TTC549 (cell line): ENCODE measurements around the gene SHISAL1.

ENCODE experiments used
- FAIRE-seq: peaks from 2 replicates; lab custom pipeline; 2012; peaks lifted over from hg19 to GRCh38; lab: Jason Lieb, UNC

SHISAL1 gene

DNA sequence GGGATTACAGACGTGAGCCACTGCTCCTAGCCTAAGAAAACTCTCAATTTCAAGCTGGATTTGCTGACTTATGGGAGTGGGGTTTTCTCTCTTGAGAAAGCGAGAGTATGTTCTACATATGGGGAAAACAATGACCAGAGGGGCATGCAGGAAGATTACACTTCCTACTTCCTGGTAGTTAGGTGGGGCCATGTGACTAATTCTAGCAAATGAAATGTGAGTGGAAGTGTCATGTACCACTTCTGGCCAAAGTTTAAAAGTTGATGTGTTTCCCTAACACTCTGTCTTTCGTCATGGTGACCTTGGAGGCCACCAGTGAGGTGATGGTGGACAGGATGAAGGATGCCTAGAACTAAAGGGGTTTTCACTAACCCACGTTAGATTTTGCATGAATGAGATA lies 81.5 kb downstream of the SHISAL1 start:
- FAIRE-seq, result no peak

DNA sequence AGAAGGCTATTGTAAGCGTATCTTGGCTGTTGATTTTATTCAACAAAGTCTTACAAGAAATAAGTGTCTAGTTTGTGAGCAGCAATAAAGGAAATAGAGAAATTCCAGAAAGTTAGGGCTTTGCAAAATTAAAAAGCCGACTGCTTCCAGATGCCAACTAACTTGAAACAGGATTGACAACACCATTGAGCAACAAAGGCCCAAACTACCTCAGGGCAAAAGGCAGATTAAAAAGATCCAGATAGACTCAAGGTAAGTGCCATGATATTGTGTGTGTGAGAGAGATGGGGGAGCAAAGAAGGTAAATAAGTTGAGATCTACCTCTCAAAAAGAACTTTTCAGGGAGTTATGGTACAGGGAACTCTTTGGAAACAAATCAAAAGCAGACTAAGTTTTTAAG lies 82.9 kb downstream of the SHISAL1 start:
- no peak for FAIRE-seq

DNA sequence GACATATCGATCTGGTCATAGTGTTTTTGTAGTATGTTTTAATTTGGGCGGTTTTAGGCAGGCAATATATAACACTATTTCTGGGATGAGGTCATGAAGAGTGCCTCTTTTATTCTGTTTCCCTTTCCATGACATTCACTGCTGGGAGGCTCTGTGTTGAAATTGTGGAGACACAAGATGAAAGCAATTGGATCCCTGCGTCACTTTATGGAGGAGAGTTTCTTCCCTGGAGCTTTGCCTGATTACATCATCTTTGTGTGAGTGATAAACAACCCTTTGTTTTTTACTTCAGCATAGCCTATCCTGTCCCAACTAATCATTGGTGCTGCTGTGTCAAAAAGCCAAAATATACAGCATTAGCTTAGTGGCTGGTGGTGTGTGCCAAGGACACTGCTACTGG lies 83.4 kb downstream of the SHISAL1 start:
- FAIRE-seq, result no peak

DNA sequence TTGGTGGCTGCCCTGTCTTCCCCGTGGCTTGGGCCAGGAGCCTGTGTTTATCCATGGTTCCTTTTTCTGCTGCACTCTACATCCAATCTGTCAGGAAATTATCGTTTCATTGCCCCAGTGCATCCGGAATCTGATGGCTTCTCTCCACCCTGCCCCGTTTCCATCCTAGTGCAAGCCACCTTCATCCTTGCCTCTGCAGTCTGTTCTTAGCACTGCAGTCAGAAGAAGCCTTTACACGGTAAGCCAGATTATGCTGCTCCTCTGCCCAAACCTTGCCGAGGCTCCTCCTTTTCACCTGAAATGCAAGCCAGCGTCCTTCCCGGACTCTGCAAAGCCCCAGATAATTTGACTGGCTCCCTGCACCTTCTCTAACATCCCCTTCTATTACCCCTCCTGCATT lies 86.9 kb downstream of the SHISAL1 start:
- no peak for FAIRE-seq

DNA sequence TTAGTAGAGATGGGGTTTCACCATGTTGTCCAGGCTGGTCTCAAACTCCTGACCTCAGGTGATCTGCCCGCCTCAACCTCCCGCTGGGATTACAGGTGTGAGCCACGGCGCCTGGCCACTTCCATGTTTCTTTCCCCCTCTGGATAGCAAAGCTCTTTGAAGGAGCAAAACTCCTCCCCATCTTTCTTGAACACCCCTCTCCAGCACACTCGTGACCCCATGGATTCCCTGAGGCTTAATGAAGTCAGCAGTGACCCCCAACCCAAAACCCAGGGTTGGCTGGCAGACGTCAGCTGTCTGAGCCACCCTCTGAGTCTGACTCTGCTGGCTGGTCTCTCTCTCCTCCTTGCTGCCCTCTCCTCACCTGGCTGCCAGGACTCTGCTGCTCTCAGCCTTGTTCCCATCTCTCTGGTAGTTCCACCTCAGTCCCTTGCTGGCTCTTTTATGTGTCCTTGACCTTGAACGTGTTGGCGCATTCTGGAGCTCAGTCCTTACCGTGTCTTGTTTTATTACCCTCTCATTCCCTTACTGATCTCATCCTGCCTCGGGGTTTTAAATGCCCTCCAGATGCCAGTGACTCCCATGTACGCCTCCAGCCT lies 87.6 kb downstream of the SHISAL1 start:
- no peak for FAIRE-seq

DNA sequence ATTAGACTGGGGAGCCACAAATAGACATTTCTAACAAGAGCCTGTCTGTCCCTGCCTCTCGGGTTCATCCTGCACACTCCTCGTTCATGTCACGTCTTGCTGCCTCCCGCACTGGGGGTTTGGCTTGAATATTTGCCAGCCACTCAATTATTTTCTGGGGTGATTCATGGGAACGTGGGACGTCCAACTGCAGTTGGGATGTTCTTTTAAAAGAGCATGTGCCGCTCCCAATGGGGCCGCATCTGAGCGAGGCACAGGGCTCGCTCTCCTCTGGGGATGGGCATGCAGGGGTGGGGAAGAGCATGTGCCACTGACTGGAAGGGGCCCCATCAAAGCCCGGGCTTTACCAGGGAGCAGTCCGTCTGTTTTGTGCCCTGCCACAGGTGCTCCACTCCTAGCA lies 88.6 kb downstream of the SHISAL1 start:
- FAIRE-seq, result no peak

DNA sequence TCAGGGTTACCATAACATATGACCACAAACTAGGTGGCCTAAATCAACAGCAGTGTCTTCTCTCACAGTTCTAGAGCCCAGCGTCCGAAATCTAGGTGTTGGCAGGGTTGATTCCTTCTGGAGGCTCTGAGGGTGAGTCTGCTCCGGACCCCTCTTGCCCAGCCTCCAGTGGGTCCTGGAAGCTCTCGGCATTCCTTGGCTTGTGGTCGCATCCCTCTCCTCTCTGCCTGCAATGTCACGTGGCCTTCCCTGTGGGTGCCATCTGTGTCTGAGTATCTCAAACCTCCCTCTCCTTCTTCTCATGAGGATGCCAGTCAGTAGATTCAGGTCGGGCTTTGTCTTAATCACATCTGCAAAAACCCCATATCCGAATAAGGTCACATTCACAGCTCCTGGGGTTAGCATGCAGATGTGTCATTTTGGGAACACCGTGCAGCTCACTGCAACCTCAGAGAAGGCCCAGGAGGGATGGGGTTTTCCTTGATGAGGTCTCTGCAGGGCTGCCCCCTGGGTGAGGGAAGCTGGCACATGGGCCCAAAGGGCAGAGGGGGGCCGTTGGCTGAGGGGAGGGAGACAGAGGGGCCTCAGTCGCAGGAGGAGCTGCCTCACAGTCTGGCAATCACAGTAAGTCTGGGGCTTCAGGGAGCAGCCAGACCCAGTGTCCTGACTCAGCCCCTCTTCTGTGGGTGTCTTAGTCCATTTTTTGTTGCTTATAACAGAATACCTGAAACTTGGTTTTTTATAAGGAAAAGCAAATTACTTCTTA lies 90.9 kb downstream of the SHISAL1 start:
- FAIRE-seq, result no peak

DNA sequence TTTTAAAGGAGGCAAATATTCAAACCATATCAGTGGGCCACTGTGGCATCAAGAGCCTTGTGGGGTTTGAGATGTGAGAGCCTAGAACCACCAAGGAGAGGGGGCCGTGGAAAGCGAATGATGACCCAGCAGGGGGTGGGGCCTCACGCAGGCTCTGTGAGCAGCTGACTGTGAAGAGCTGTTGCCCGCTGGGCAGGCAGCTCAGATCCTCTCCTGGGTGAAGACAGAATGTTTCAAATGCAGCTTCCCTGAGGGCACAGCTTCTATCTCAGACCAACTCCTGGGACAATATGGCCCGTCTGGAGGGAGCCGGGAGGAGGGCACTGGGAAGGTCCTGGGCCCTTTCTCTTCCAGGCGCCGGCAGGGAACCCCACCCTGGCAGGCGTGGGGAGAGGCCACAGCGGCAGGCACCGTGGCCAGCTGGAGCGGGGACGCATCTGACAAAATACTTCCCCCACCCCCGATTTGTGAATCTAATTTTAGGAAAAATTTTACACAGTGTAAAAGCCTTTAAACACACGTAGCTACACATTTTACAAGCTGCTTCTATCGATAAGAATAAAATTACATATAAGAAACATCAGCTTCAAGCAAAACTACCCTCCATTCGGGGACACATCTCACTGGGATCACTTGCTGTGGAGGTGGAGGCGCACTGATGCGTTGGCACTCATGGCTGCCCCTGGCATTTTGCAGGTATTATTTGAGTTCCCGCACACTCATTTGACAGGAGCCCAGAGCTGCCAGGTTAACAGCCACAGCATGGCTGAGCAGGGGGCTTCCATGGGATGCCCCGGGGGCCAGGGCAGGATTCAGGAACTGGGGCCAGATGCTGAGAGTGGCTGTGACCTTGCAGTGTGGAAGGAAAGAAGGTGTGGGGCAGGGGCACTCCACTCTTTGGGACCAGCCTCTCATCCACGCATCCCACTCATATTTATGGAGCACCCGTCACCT lies 91.7 kb downstream of the SHISAL1 start:
- FAIRE-seq, result no peak

DNA sequence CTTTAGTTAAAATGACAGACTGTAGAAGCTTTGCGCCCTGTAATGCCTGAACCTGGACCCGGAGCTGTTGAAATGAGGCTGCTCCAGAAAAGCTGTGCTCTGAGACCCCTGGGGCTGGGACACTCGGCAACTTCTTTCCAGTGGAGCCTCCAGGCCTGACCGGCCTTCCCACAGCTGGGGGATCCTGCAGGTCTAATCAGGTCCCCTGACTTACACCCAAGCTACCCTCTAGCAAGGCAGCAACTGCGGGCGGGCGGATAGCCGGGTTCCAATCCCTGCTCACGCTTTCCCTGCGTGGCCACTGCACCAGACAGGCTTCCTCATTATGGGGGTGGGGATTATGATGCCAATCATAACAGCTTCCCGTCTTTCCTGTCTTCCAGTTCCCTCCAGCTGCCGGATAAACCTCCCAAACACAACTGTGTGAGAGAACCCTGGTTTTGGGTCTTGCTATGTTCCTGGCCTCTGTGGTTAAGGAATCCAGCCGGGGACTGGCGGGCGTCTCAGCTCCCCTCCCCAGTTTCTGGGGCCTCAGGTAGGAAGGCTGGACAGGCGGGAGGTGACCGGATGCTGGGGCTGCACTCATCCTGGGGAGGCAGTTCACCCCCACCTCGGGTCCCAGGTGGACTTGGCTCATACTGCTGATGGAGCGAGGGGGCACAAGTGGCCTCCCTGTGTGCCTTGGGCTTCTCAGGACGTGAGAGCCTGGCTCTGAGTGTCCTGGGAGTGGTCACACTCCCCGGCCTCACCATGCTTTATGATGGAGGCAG lies 93.5 kb downstream of the SHISAL1 start:
- FAIRE-seq, result no peak

DNA sequence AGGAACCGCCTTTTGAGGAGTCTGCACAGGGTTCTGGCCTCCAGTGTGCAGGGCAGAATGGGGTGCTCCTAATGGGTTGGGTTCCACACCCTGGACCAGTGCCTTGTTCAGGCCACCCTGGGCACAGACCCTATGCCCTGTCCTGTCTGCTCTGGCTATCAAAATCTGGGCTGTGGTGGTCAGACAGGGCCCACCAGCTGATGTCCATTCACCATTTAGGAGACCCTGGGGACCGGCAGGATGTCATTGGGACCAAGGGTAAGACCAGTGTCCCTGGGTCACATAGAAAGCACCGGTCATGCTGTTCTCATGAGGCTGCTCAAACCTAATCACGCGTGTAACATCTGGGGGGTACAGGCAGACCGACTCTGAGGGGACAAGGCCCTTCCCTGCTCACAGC lies 94.7 kb downstream of the SHISAL1 start:
- no peak for FAIRE-seq

DNA sequence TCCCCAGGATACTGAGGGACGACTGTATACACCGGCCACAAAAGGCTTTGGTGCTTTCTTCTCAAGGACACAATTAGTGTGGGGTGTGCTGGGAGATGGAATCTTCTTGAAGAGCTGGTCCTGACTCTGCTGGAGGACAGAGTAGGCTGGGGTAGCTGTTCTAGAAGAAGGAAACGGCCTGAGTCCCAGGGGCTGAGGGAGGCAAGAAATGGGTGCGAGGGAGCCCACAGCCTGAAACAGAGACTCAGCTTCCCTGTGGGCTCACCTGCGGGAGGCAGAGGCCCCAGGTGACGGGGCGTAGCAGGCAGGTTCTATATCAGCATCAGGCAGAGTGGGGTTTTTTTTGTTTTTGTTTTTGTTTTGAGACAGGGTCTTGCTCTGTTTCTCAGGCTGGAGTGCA lies 95.4 kb downstream of the SHISAL1 start:
- FAIRE-seq, result no peak

DNA sequence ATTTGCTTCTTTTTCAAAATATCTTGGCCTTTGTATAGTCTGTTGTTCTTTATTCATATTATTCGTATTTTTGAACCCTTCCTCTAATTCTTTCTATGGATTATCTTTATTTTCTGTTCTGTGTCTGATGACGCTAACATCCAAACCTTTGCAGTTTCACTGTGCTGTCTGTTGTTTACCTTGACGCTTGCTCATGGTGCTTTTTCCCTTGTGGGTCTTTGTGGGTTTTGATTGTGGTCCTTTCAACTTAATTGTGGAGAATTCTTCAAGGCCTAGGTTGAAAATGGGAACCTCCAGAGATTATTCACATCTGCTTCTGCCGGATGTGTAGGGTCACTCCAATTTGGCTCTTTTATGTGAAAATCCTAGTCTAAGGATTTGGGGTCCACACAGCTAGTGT lies 97.5 kb downstream of the SHISAL1 start:
- FAIRE-seq, result no peak

DNA sequence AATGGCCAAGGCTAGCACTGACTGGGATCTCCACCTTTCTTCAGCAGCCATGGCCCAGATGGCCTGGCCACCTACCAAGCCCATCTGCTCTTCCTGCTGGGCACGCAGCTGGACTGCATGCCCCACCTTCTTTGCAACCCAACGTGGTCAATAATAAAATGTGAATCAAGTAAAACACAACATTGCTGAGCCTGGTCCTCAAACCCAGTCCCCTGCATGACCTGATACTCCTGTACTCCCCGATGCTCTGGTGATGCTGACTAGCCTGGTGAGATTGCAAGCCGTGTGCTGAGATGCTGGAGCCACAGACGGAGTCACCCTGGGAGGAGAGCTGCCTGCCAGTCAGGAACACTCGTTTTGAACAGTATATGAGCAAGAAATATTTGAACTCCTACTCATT lies 98.0 kb downstream of the SHISAL1 start:
- FAIRE-seq, result no peak

DNA sequence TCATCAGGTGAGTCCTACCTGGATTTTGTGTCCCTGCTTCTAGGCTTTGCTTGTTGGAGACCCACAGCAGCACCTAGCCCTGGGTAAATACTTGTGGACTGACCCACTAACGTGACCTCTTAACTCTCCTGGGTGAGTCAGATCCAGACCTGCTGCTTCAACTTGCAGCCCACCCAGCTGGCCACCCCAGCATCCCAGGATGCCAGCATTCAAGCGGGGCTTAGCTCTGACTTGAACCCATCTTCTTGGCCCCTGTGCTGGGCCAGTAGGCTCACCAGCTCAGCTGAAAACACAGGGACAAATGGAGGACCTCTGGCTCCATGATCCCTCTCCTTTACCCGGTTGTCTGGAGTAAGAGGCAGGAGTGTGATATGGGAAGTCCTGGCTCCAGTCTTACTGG lies 98.6 kb downstream of the SHISAL1 start:
- FAIRE-seq, result no peak

DNA sequence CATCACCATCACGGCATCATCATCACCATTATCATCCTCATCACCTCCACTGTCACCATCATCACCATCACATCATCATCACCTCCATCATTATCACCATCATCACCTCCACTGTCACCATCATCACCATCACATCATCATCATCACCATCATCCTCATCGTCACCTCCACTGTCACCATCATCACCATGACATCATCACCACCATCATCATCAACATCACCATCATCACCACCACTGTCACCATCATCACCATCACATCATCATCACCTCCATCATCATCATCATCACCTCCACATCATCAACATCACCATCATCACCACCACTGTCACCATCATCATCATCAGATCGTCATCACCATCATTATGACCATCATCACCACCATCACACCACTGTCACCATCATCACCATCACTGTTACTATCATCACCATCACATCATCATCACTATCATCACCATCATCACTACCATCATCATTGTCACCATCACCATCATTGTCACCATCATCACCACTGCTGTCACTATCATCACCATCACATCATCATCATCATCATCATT lies 99.2 kb downstream of the SHISAL1 start:
- no peak for FAIRE-seq

DNA sequence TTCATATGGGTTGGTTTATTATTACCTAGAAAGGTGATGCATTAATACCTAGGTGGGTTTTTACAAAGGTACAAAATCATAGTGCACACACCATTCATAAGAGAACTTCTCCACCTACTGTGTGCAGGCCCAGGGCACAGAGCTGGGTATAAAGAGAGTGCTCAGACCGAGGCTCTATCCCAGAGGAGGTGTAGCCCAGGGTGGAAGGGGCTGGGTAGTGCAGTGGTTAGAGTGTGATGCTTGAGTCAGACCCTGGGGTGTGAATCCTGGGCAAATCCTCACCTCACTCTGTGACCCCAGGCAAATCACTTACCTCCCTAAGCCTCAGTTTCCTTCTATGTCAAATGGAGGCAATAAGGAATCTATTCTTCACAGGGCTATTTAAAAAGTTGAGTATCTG lies 99.8 kb downstream of the SHISAL1 start:
- FAIRE-seq, result no peak

DNA sequence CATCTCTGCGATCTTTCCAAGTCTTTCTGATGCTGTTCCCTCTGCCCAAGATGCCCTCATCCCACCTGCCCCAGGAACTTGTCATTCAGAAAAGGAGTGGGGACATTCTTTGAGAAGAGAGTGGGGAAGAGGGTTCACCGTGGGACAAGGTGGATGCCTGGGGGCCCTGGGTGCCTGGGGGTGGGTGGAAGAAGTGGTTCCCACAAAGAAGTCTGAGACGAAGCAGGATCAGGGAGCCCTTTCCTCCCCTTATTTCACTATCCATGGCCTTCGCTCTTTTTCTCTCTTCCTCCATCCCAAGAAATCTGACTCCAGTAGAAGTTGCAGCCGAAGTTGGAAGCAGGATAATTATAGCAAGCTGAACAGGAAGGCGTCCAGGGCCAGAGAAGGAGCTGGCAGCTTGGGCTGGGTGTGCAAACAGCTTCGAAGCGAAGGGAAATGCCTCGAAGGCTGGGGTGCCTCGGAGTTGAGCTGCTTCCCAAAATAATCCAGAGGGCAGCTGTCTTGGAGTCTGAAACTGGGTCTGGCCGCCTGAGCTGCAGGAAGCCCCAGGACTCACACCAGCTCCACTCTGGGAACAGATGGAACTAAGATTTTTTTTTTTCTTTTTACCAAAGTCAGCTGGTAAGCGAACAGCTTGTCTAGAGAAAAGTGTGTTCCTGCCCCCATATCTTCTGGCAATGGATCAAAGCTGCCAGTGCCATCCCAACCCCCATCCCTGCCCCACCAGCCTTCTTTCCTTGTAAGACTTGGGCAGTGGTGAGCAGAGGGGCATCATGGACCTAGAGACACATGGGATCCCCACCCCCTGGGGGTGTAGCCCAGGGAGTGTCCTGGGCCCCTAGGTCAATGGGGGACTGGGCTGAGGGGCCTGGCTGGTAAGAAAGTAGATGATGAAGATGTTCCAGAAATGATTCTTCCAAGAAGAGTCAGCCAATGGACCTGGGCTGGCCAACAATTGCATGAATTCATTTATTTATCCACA lies 100.5 kb downstream of the SHISAL1 start:
- no peak for FAIRE-seq

DNA sequence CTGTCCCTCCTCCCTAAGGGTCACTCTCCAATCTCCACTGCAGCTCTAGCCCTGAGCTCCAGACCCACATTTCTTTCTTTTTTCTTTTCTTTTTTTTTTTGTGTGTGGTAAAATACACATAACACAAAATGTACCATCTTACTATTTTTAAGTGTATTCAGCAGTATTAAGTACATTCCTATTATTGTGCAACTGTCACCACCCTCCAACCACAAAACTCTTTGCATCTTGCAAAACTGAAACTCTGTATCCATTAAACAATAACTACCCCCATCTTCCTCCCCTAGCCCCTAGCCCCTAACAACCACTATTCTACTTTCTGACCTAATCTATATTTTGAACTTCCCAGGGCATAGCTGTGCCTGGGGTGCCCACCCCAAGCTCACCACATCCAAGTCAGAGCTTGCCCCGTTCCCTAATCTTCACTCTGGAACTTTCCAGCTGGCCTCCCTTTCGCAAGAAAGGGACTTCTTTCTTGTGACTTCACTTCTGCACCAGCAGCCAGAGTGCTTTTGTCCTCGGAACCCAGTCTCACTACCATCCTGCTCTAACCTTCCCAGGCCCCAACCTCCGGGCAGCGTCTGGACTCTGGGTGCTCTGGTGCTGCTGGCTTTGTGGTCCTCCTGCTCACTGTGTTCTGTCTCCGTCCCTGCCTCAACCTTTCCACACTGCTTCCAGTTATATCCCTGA lies 101.3 kb downstream of the SHISAL1 start:
- no peak for FAIRE-seq

DNA sequence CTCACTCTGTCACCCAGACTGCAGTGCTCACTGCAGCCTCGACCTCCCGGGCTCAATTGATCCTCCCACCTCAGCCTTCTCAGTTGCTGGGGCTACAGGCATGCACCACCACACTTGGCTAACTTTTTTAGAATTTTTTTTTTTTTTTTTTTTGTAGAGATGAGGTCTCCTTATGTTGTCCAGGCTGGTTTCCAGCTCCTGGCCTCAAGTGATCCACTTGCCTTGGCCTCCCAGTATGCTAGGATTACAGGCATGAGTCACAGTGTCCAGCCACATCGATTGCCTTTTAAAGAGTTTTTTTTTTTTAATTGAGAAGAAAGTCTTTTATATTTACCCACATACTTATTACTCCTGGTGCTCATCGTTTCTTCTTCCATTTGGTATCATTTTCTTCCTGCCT lies 102.0 kb downstream of the SHISAL1 start:
- no peak for FAIRE-seq

DNA sequence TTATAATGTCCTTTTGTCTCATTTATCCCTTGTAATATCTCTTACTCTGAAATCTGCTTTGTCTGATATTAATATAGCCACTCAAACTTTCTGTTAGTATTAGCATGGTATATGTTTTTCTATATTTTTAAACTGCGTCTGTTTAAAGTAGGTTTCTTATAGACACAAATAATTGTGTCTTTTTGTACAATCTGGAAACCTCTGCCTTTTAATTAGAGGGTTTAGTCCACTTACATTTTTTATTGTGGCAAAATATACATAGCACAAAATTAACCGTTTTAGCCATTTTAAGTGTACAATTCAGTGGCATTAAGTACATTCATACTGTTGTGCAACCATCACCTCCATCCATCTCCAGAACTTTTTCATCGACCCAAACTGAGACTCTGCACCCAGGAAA lies 103.4 kb downstream of the SHISAL1 start:
- FAIRE-seq, result no peak
